Thyroid gland (tissue), 4 donors: Measurements from ENCODE around the gene ETFDH.

ENCODE experiments used
- POLR2A ChIP-seq, 2 donors: fragments of 450-650 bp; IDR thresholded peaks; one replicate each; pipeline ENCODE4 v1.6.1; 2017; ENCODE audit warnings: antibody characterized with exemption in 2 of 2, mild to moderate bottlenecking in 2 of 2, moderate library complexity in 1 of 2
- TF ChIP-seq, protein P1 (sequence below), 6 experiments: fragments of 200-600 bp in 3 of 6; fragments of 450-650 bp in 3 of 6; sonication (generic) in 3 of 6; IDR thresholded peaks; one replicate each; pipeline ENCODE4 v1.5.1; 2016 to 2019; ENCODE audit warnings: antibody characterized with exemption in 6 of 6, mild to moderate bottlenecking in 2 of 6, inconsistent platforms in 1 of 6, moderate library complexity in 1 of 6

DNA sequence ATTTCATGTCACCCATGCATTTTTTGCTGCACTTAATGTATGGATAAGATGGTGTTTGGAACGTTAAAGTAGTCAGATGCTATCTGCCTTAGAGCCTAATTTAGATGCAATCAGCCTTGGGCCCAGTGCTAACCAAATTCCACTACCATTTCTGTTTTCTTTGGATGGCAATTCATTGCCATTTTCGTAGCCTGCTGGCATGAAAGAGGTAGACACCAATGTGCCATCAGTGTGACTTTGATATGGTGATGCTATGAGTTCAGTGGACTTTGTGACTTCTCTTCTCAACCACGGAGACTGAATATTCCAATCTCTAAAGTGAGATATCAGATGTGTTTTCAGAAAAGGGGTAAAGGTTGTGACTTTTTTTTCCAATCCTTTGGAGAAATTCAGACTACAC is 1.5 kb downstream of the ETFDH start:
- TF ChIP-seq, protein P1, sequence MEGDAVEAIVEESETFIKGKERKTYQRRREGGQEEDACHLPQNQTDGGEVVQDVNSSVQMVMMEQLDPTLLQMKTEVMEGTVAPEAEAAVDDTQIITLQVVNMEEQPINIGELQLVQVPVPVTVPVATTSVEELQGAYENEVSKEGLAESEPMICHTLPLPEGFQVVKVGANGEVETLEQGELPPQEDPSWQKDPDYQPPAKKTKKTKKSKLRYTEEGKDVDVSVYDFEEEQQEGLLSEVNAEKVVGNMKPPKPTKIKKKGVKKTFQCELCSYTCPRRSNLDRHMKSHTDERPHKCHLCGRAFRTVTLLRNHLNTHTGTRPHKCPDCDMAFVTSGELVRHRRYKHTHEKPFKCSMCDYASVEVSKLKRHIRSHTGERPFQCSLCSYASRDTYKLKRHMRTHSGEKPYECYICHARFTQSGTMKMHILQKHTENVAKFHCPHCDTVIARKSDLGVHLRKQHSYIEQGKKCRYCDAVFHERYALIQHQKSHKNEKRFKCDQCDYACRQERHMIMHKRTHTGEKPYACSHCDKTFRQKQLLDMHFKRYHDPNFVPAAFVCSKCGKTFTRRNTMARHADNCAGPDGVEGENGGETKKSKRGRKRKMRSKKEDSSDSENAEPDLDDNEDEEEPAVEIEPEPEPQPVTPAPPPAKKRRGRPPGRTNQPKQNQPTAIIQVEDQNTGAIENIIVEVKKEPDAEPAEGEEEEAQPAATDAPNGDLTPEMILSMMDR (IDR thresholded peaks at IDR 0.05) = no peak
- no peak for TF ChIP-seq POLR2A (IDR thresholded peaks at IDR 0.05)
